Erythroblast (primary cell): ENCODE results near the gene NINJ2.

Experiments
- GATA1 ChIP-seq: IDR thresholded peaks from 2 replicates; pipeline ENCODE4 v1.6.1; 2011; ENCODE audit warnings: low read depth, mild to moderate bottlenecking, control low read depth, low read length, moderate library complexity
- POLR2A ChIP-seq: IDR thresholded peaks from 2 replicates; pipeline ENCODE4 v1.6.1; 2011; ENCODE audit warnings: mild to moderate bottlenecking, low read length

- TF ChIP-seq POLR2A = no peak
- no peak for TF ChIP-seq GATA1
Observed at GRCh38 chr12:632102-632696, 31.0 kb downstream of the NINJ2 start.
